ENCODE data around the gene USP49. TPM values are rescaled to one million over a fixed set of nuclear protein-coding genes. Genes with fewer than 3 reads are reported as not detected.

USP49 gene
- total RNA-seq, 1 experiment from 2014 or later, result 10.5 TPM

DNA sequence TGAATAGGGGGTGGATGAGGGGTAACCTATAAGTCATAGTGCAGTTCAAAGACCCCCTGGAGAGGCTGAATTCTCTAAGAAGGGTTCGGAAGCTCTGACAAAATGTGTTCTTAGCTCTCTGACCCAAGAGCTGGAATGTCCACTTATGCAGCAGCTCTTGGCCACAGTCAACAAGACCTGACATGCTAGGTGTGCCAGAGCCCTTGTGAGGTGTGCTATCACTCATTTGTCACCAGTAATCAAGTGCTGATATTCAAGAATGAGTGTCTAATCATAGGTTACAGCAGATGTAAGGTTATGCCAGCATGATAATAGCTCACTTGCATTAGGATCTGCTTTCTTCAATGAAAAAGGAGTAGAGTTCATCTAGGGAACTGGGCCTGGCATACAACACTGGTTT, 79.6 kb downstream of the USP49 start:
- H3K9me3 ChIP-seq (ENCODE audit: low read depth, low read length, poor library complexity, severe bottlenecking), result no peaks in the 10 kb centered on the region
- no TSS peak for BruUV-seq (replicated peaks)
- no peak for DNase-seq (ENCODE audit: low spot score)
- no peak overlapping the region for H3K27ac ChIP-seq (ENCODE audit: low read depth, low read length, poor library complexity, severe bottlenecking)
- CTCF ChIA-PET, result interaction anchor here (1.6 kb wide), 1 partner anchor 28 kb away, joined by 4 read pairs; the partner anchor contains the start of gene TOMM6
- H3K4me3 ChIP-seq (ENCODE audit: low read depth, low read length, poor library complexity, severe bottlenecking), result no peak overlapping the region
- POLR2A ChIA-PET (ENCODE audit: low non-redundant PET), result no interaction called here
- no peaks in the 10 kb centered on the region for H3K27me3 ChIP-seq (replicated peaks; ENCODE audit: insufficient read depth, low read depth, low read length, poor library complexity)
- intact Hi-C loops (cut with micrococcal nuclease; ENCODE audit: unreplicated experiment), result no loop called here
- TF ChIP-seq, protein P1, sequence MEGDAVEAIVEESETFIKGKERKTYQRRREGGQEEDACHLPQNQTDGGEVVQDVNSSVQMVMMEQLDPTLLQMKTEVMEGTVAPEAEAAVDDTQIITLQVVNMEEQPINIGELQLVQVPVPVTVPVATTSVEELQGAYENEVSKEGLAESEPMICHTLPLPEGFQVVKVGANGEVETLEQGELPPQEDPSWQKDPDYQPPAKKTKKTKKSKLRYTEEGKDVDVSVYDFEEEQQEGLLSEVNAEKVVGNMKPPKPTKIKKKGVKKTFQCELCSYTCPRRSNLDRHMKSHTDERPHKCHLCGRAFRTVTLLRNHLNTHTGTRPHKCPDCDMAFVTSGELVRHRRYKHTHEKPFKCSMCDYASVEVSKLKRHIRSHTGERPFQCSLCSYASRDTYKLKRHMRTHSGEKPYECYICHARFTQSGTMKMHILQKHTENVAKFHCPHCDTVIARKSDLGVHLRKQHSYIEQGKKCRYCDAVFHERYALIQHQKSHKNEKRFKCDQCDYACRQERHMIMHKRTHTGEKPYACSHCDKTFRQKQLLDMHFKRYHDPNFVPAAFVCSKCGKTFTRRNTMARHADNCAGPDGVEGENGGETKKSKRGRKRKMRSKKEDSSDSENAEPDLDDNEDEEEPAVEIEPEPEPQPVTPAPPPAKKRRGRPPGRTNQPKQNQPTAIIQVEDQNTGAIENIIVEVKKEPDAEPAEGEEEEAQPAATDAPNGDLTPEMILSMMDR (conservative IDR thresholded peaks at IDR 0.05; ENCODE audit: low read depth, low read length), result no peak
- TF ChIP-seq EZH2 (IDR thresholded peaks at IDR 0.05; ENCODE audit: borderline replicate concordance, low read depth, low read length, poor library complexity, severe bottlenecking), result no peak
- H3K36me3 ChIP-seq (ENCODE audit: insufficient read depth, low read length, poor library complexity, severe bottlenecking), result no peaks in the 10 kb centered on the region
- H3K4me1 ChIP-seq (ENCODE audit: insufficient read depth, low read length, poor library complexity, severe bottlenecking), result no peaks in the 10 kb centered on the region

GRCh38 chr6:41814629-41815028, 80.5 kb downstream of the USP49 start:
- no peaks in the 10 kb centered on the region for H3K4me1 ChIP-seq (ENCODE audit: insufficient read depth, low read length, poor library complexity, severe bottlenecking)
- no peaks in the 10 kb centered on the region for H3K9me3 ChIP-seq (ENCODE audit: low read depth, low read length, poor library complexity, severe bottlenecking)
- H3K27ac ChIP-seq (ENCODE audit: low read depth, low read length, poor library complexity, severe bottlenecking), result no peak overlapping the region
- no peak for TF ChIP-seq EZH2 (IDR thresholded peaks at IDR 0.05; ENCODE audit: borderline replicate concordance, low read depth, low read length, poor library complexity, severe bottlenecking)
- TF ChIP-seq, protein P1 (conservative IDR thresholded peaks at IDR 0.05; ENCODE audit: low read depth, low read length), result no peak
- H3K36me3 ChIP-seq (ENCODE audit: insufficient read depth, low read length, poor library complexity, severe bottlenecking), result no peaks in the 10 kb centered on the region
- no TSS peak for BruUV-seq (replicated peaks)
- POLR2A ChIA-PET (ENCODE audit: low non-redundant PET), result no interaction called here
- DNase-seq (ENCODE audit: low spot score), result no peak
- intact Hi-C loops (cut with micrococcal nuclease; ENCODE audit: unreplicated experiment), result no loop called here
- CTCF ChIA-PET, result interaction anchor here (1.6 kb wide), 1 partner anchor 27 kb away, joined by 4 read pairs; the partner anchor contains the start of gene TOMM6
- no peak overlapping the region for H3K4me3 ChIP-seq (ENCODE audit: low read depth, low read length, poor library complexity, severe bottlenecking)
- no peaks in the 10 kb centered on the region for H3K27me3 ChIP-seq (replicated peaks; ENCODE audit: insufficient read depth, low read depth, low read length, poor library complexity)

DNA sequence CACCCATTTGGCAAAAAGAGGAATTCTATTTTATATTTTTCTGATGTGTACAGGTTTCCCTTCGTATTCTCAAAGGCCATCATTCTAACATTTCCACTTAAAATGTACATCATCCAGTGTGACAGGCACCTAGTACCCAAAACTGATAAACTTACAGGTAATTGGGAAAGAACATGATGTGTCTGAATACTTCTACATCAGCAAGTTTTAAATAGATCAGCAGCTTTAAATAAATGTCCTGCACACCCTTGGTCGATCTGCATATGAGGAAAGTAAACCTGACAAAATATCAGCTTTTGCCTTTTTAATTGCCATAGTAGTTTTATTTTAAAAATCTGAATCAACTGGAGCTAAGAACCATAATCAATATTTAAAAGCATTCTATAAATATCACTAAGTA, 81.2 kb downstream of the USP49 start:
- no peaks in the 10 kb centered on the region for H3K9me3 ChIP-seq (ENCODE audit: low read depth, low read length, poor library complexity, severe bottlenecking)
- no peaks in the 10 kb centered on the region for H3K4me1 ChIP-seq (ENCODE audit: insufficient read depth, low read length, poor library complexity, severe bottlenecking)
- H3K27ac ChIP-seq (ENCODE audit: low read depth, low read length, poor library complexity, severe bottlenecking), result no peak overlapping the region
- TF ChIP-seq, protein P1 (conservative IDR thresholded peaks at IDR 0.05; ENCODE audit: low read depth, low read length), result no peak
- TF ChIP-seq EZH2 (IDR thresholded peaks at IDR 0.05; ENCODE audit: borderline replicate concordance, low read depth, low read length, poor library complexity, severe bottlenecking), result no peak
- BruUV-seq (replicated peaks), result no TSS peak
- no peak overlapping the region for H3K4me3 ChIP-seq (ENCODE audit: low read depth, low read length, poor library complexity, severe bottlenecking)
- no peaks in the 10 kb centered on the region for H3K27me3 ChIP-seq (replicated peaks; ENCODE audit: insufficient read depth, low read depth, low read length, poor library complexity)
- DNase-seq (ENCODE audit: low spot score), result no peak
- intact Hi-C loops (cut with micrococcal nuclease; ENCODE audit: unreplicated experiment), result no loop called here
- CTCF ChIA-PET, result interaction anchor here (1.6 kb wide), 1 partner anchor 26 kb away, joined by 4 read pairs; the partner anchor contains the start of gene TOMM6
- POLR2A ChIA-PET (ENCODE audit: low non-redundant PET), result no interaction called here
- H3K36me3 ChIP-seq (ENCODE audit: insufficient read depth, low read length, poor library complexity, severe bottlenecking), result no peaks in the 10 kb centered on the region

Data from A673 (cell line).